ENCODE data around the gene CSF1.

CSF1 gene

DNA sequence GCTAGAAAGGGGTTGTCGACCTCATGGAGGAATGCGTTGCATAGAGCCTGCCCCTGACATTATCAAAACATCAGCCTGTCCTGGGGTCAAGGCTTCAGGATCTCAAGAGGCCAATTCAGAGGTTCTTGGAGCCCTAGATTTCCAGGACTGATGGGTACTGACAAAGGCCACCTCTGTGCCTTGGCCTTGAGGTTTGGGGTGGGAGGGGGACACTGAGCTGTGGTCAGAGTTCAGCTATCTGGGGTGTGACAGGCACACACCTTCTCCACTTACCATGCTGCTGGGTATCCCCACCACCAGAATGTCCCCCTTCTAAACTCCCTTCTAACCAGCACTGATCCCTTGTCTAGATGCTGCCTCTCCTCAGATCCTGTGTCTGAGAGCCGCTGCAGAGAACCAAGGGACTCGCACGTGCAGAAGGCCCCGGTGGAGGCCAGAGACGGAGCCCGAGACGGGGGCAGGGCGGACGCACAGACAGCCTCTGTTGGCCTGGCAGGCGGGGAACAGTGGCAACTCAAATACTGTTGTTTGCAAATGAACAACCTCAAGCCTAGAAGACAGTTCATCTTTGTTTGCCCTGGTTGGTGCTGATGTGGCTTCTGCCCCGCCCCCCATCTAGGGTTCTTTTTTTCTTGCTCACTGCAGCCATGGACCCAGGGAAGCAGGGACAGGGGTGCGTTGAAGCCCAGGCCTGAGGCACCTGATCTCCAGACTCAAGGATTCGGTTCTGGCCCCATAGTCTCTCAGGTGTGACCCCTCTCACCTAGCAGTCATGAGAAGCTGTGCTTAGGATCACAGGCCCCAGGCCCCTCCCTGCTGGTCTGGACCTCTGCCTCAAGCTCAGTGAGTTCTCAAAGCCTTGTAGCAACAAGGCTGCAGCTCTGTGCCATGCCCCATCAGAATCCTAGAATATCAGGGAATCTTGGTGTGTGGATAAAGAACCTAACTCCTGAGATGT lies 28.1 kb upstream of the CSF1 start:
- in situ Hi-C loops (cut with HindIII; ENCODE audit: low sequenced_read_pairs) = no loop called here

DNA sequence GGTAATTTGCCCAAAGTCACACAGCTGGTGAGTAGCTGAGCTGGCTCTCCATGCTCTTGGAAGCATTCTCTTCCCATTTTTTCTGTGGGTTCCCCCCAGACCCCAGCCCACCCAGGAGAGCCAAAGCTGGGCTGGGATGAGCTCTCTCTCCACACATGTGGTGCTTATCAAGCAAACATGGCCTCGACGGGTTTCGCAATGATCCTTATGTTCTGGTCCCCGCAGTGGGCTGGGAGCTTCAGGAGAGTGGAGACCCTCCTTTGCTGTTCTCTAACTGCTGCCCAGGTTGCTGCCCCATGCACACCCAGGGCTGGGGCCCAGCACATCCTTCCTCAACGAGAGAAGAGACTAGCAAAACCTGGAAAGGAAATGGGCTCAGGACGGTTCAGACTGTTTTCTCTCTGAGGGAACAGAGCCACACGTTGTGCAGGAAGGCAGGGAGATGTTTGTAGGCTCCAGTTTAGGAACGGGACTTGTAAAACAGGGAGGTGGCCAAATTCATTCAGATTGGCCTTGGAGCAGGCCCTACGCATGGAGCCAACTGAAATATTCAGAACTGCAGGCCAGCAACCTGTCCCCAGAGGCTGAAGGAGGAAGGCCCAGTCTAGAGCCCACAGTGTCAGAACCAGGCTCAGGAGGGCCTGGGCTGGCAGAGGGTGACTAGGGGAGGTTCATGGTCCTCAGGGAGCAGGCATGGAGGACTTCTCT lies 27.2 kb upstream of the CSF1 start:
- in situ Hi-C loops (cut with HindIII; ENCODE audit: low sequenced_read_pairs) = no loop called here

DNA sequence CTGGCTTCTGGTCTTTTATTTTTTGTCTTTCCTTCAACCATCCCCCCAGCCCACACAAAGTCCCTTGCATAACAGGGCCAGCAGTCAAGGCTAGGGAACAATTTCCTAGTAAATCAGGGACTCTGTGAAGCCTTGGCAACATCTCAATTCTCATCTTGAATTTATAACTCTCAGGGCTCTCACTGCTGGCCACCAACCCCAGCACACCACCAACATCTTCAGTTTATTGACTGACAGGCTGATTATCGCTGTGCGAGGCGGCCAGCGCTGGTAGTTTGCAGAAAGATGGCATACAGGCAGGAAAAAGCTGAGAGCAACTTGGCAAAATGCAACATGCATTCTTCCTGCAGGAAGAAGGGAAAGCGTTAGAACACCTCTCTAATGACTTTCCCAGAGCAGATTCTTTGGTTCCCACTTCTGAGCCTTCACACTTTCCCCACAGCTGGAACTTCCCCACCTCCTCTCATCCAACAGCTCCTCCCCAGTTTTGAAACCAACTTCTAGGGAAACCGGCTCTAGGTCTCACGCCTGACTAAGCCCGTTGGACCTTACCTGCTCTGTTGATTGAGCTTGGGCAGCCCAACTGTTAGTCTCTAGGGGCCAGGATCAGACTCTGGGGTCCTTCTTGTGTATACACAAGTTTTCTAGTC lies 26.3 kb upstream of the CSF1 start:
- in situ Hi-C loops (cut with HindIII; ENCODE audit: low sequenced_read_pairs) = no loop called here

DNA sequence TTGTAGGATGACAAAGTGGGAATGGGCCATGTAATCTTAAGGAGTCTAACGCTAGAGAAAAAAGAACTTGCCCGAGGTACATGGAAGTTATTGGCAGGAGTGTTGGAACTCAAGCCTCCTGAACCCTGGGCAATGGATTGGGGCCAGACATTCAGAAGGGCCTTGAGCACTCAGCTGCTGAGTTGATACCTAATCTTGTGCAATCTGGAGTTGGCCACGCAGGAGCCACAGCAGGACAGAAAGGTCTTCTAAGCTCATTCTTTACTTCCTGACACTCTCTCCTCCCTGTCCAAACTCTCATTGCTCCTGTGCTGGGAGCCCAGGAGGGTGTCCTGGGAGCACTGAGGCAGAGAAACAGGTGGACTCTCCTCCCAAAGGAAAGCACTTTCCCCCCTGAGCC lies 25.1 kb upstream of the CSF1 start:
- in situ Hi-C loops (cut with HindIII; ENCODE audit: low sequenced_read_pairs) = loop anchor here (5.0 kb wide), 1 partner anchor 72 kb away; no protein-coding TSS in a partner anchor

DNA sequence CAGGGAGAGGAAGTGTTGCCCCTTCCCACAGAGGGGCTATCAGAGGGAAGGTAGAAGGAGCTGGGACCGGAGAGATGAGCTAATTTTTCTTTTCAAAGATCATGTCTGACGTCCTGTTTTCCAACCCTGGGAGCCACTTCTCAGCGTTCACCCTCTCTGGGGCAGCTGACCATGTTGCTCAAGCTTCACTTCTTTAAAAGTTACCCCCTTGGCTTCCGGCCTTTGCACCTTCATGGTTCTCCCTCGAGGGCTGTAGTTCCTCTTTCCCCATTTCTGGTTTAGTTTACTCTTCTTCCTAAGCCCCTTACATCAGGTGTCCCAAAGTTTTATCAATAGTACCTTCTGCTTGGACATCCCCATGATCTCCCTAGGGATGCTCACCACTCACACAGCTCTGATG lies 23.8 kb upstream of the CSF1 start:
- in situ Hi-C loops (cut with HindIII; ENCODE audit: low sequenced_read_pairs) = loop anchor here (5.0 kb wide), 1 partner anchor 70 kb away; no protein-coding TSS in a partner anchor

DNA sequence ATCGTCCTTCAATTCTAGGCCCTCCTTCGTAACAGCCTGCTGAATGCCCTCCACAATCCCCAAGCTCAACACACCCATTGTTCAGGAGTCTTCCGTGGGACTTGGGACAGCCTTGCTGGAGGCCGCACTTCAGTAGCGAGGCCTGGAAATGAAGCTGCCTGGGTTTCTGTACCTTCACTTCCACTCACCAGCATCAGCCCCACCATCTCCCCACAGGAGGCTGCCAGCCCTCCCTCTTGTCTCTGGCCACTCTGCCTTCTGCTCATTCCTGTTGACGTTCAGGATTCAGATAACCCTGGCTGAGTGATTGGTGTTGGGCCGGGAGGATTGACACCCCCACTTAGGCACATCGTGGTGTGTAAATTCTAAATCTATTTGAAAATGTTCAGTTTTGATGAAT lies 23.4 kb upstream of the CSF1 start:
- in situ Hi-C loops (cut with HindIII; ENCODE audit: low sequenced_read_pairs) = loop anchor here (5.0 kb wide), 1 partner anchor 70 kb away; no protein-coding TSS in a partner anchor

DNA sequence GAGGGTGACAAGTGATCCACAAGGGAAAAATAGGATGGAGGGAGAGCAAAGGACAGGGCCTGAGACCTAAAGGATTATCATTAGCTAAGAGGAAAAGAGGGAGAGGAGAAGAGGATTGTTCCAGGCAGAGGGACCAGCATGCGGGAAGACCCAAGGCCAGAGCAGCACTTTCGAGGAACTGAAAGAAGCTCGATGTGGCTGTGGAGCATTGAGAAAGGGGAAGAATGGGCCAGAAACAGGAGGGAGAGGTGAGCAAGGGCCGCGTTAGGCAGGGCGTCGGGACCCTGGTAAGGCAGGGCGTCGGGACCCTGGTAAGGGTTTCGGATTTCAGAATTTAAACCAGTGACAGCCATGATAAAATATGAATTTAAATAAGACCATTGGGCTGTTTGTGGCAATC lies 22.8 kb upstream of the CSF1 start:
- in situ Hi-C loops (cut with HindIII; ENCODE audit: low sequenced_read_pairs) = loop anchor here (5.0 kb wide), 1 partner anchor 69 kb away; no protein-coding TSS in a partner anchor

DNA sequence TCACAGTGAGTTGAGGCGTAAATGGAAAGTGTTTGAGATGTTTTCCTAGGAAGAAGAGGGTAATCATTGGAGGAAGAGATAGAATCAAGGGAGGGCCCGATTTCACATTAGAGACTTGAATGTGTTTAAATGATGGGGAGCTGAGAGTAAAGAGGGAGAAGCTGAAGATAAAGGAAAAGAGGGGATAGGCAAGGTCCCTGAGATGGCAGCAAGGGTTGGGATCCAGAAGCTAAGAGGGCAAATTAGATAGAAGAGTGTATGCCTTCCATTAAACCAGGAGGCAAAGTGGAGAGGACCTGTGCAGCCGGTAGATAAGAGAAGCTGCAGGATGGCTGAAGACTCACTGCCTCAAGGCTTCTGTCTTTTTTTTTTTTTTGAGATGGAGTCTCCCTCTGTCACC lies 21.6 kb upstream of the CSF1 start:
- in situ Hi-C loops (cut with HindIII; ENCODE audit: low sequenced_read_pairs) = loop anchor here (5.0 kb wide), 1 partner anchor 68 kb away; no protein-coding TSS in a partner anchor

DNA sequence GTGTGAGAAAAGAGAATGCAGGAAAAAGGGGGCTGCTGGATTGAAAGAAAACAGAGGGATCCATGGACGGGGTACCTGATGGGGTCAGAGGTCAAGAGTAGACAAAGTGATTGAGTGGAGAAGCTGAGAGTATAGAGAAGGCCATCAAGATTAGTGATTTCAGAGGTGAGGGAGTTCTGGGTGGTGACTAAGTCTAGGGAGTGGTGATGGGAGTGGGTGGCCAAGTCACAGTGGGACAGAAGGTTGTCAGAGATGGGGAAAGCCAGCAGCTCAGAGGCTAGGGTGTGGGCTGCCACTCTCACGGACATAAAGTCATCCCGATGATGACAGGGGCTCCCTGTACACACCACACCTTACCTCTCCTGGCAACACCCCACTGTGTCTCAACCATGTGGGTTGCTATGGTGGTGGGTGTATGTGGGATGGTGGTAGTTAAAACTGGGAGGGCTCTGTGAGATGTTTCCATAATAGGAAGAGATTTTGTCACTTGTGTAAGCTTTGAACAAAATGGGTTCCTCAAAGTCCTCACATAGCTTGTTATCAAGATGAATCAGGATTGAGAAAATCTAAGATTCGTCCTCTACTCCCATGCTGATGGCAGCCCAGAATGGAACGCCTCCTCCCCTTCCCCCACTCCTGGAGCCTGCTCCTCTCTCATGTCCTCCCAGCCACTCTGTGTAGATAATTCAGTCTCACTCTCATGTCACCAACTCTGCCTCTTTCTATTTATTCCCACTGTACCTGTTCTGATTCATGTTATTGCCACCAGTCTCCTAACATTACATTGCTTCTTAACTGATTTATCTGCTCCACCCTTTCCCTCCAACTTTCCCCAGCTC lies 20.3 kb upstream of the CSF1 start:
- in situ Hi-C loops (cut with HindIII; ENCODE audit: low sequenced_read_pairs) = no loop called here

DNA sequence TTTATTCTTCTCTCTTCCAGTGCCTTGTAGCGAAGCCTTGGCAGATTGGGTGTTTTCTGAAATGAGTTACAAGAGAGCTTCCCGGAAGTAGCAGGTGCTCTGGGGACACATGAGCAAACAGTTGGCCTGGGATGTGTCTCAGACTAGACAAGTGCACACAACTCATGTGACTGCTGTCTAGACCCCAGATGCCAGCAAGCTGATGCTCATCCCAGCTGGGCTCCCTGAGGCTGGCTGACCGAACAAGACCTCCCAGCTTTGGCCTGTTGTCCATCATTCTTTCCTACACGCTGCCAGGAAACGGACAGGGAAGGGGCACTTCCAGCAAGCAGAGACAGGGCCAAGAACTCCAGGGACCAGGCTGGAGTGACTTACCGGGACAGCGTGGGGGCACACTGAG lies 18.7 kb upstream of the CSF1 start:
- in situ Hi-C loops (cut with HindIII; ENCODE audit: low sequenced_read_pairs) = no loop called here

DNA sequence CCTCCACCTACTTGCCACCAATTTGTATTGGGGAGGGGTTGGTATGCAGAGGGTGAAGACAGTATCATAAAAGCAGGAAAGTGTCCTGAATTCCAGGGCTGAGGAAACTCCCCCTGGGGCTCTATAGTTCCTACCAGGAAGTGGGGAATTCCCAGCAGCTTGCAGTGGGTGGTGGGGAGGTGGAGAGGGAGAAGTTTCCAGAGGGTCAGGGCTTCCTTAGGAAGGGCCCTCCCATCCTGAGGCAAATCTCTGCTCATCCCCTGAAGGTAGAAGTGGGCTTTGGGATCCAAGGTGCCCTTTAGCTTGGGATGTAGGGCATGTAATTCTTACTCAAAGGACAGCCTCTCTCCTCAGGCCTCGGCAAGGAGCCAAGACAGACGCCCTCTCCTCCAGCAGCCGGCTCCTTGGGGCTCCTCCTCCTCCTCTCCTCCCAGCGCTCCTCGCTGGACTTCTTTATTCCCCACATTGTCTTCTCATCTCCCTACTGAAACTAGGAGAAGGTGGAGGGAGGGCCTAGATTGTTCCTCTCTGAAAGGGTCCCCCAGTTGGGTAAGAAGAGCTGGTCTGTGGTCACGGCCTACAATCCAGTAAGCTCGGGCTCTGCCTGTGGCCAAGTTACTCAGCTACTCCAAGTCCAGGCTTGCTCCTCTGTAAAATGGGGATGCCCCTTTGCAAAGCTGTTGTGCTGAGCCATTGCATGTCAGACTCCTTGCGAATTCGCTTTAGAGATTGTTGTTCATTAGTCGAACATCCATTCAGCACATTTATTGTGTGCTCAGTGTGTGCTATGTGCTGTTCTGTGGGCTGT lies 17.9 kb upstream of the CSF1 start:
- in situ Hi-C loops (cut with HindIII; ENCODE audit: low sequenced_read_pairs) = no loop called here

DNA sequence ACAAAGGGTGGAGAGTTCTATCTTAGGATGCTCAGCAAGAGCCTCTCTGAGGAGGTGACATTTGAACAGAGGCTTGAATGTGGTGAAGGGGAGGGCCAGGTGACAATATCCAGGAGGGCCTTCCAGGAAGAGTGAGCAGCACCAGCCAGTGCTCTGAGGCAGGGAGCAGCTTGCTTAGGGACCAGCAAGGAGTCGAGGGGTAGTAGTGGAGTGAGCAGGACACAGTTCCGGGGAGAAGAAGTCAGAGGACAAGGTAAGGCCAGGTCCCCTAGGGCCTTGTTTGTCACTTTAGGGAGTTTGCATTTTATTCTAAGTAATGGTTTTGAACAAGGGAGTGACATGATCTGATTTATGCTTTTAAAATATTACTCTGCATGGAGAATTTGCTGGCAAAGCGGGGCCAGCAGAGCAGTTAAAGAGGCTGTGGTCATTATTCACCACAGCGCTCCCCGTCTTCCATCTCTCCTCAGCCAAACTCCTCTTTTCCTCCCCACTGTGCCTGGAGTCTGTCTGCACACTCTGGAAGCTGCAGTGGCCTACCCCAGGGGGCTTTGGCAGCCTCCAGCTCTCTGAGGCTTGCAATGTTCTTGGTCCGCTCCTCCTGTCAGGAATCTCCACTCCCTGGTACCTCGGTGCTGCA lies 17.0 kb upstream of the CSF1 start:
- in situ Hi-C loops (cut with HindIII; ENCODE audit: low sequenced_read_pairs) = no loop called here

DNA sequence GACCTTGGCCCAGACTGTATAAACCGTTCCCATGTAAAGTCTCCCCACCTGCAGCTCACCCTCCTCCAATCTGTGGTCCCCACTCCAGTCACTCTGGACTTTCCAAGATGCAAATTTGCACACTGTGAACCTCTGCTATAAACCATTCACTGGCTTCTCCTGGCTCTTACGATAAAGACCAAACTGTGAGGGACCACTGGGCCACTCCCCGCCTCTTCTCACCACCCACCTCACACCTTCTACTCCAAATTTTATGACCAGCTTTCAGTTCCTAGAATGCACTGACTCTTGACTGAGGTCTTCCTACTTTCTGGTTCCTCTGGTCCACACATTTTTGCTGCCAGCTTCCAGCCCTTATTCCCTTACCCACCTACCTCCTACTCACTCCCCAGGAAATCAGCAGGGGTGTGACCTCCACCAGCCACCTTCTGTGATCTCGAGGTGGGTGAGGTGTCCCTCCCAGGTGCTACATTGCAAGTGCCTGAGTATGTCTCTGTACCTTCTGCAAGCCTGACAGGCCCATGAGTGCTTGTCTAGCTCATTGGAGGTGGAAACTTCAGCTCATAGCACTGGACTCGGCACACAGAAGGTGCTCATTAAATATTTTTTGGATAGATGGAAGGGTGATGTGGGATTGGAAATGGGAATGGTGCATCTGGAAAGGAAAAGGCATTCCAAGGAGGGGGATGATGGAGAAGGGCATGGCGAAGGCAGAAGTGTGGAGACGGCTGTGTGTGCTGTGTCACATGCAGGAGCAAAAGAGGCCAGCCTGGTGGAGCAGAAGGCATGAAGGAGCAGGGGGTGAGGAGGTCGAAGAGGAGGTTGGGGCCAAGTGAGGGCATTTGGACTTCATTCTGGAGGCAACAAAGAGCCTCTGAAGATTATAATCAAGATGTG lies 15.6 kb upstream of the CSF1 start:
- in situ Hi-C loops (cut with HindIII; ENCODE audit: low sequenced_read_pairs) = no loop called here

DNA sequence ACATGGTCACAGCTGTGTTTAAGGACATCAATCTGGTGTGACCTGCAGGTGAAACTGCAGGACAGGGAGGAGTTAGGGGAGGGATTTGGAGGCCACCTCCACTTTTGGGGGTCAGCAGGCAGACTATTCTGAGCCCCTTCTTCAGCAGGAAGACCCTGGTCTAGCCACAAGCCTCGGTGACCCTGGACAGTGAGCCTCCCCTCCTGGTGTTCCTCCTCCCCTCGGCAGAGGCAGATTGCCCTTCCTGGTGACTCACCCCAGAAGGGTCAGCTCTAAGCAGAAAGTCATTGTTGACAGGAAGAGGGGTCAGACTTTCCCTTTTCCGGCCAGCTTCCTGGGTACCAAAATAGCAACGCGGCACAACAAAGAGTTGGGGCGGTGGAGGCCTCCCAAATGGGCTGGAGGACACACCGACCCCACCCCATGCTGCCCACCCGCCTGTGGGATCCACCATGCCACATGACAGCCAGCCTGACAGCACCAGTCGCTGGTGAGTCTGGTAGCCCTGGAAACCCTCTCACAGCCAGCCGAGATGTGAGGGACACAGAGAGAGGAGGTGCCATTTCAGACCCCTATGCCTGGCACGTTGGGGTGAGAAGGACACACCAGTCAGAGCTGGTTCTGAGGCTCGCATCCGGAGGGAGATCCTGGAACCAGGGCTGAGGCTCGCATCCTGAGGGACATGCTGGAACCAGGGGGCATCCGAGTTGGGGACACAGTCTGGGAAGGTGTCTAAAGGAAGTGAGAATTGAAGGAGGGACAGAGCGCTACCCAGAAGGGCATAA lies 14.7 kb upstream of the CSF1 start:
- in situ Hi-C loops (cut with HindIII; ENCODE audit: low sequenced_read_pairs) = no loop called here

DNA sequence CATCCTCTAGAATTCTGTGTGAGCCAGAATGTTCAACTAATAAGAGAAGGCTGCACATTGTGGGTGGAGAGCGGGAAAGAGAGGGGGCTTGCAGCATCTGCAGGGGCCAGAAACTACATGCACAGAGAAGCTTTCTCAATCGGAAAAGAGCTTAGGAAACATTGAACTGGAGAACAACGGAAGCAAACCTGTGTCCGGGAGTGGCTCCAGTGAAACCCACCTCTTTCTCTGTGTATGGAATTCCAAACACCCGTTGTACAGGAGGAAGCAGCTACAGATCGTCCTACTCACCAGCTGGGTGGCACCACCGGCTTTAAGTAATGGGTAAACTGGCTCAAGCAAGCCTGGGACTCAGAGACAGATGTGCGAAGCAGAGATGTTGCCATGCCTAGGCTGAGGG lies 14.0 kb upstream of the CSF1 start:
- in situ Hi-C loops (cut with HindIII; ENCODE audit: low sequenced_read_pairs) = no loop called here

DNA sequence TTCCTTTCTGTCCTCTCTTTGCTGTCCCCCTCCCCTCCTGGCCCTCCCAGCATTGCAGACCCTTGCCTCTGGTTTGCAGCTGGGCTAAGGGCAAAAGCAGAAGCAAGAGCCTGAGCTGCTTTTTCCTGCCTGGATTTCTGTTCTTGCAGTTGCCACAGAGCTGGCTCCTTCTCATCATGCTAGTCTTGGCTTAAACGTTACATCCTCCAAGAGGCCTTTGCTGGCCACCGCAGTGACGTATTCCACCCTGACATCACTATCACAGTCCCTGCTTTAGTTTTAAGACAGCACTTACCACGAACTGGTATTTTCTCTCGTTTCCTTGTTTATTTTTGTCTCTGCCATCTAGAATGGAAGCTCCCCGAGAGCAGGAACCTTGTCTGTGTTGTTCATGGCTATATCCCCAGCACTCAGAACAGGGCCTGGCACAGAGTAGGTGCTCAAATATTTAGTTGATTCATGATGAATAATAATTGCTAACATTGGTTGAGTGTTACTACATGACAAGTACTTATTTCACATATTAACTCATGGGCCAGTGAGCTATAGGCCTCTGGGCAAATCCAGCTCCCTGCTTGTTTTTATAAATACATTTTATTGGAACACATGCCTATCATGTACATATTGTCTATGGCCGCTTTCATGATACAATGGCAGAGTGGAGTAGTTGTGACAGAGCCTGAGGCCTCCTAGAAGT lies 13.2 kb upstream of the CSF1 start:
- in situ Hi-C loops (cut with HindIII; ENCODE audit: low sequenced_read_pairs) = no loop called here

DNA sequence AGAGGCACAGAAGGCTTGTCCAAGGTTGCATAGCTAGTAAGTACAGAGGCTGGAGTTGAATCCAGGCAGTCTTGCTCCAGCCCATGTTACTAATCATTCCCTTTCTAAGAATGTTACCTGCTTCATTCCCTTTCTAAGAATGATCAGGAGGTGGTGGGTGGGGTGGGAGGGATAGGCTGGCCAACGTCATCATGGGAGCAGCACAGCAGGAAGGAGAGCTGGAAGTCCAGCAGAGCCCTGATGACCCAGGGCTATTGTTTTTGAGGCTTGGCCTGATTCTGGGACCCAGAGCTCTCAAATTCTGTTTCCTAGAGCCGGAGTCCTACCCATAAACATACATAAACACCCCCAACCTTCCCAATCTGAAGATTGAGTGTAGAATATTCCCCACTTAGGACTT lies 11.8 kb upstream of the CSF1 start:
- in situ Hi-C loops (cut with HindIII; ENCODE audit: low sequenced_read_pairs) = no loop called here

Measured in endothelial cell of hepatic sinusoid (primary cell).